Activated CD4-positive, CD25-positive, alpha-beta regulatory T cell treated with anti-CD3 and anti-CD28 coated beads, Interleukin-2, amount 50 U/mL, for 16 hours (primary cell): ENCODE results near the gene ERRFI1.

Experiments
- DNase-seq: peaks from one replicate; pipeline ENCODE4 v3.0.0-alpha.2; 2020; ENCODE audit warnings: low read depth, low spot score

Gene ERRFI1

DNA sequence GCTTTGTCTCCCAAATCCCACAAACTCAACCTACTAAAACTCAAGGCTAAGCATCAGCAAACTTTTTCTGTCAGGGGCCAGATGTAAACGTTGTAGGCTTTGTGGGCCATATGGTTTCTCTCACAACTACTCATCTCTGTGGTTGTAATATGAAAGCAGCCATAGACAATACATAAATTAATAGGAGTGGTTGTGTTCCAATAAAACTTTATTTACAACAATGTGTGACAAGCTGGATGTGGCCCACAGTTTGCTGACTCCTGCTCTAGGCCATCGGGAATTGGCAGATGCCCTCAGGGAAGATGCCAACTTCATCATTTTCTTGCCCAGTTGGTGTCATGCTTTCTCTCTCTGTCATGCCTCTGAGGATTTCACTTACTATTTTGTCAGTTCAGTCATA, 17.5 kb upstream of the ERRFI1 start:
- DNase-seq: no peak

- DNase-seq: no peak
These were observed 16.0 kb upstream of the ERRFI1 start for GRCh38 chr1:8042134-8042533.

DNA sequence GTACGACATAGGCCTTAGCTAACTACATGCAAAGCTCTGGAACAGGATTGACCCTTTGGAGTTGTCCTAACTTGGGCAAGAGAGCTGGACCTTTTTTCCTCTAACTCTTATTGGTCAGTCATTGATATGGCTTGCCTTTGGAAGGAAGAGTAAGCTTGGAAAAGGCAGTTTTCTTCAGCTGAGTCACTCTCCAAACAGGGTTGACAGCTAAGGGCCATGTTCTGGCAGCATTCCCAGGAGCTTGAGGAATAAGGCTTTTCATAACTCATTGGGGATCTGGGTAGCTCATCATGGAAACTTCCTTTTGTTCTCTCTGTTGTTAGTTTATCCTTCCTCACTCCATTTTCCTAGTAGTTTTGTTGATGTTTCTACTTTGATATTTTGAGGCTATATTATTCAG, 14.5 kb upstream of the ERRFI1 start:
- no peak for DNase-seq

DNA sequence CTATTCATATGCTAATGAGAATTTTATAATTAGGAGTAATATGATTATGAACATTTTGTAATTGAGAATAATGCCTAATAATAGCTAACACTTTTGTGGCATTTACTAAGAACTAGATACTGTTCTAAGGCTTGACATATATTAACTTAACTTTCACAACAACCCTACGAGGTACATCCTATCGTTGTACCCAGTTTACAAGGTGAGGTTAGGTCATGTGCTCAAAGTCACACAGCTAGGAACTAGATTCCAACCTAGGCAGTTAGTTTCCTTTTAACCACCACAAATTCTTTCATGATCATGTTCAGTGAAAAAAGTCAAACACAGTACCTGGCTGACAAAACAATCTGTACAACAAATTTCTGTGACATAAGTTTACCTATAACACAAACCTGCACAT, 13.0 kb upstream of the ERRFI1 start:
- DNase-seq: no peak

DNA sequence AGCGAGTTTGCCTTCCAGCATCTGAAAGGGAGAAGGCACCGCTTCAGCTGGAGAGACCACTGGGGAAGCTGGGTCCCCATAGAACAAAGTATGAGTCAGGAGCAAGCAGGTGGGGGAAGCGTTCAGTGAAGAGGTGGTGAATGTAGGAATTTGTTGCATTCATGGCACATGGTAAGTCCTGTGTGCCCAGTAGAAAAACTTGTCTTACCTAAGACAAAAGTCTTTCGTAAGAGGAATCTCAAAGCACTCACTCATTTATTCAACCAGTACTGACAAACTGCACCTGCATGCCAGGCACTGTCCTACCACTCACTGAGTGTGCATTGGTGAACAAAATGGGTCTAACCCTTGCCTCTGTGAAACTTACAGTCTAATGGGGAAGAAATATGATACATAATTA, 9.2 kb upstream of the ERRFI1 start:
- no peak for DNase-seq

DNA sequence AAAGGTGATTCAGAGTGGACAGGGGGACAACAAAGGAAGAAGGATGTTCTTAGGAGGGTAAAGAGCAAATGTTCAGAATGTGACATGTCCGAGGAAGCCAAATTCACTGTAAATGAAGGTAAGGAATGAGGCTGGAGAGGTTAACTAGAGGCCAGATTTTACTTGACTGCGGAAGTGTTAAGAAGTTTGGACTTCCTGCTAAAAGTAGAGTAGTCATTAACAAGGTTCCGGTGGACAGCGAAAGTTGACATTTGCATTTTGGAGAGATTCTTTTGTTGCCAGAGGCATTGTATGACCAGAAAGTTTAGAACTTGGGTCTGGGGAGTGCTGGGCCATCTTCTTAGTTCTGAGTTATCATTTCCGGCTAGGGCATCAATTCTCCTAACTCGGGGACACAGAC, 7.2 kb upstream of the ERRFI1 start:
- DNase-seq: no peak

- DNase-seq: no peak
These were observed 6.3 kb upstream of the ERRFI1 start for GRCh38 chr1:8032366-8032910.

GRCh38 chr1:8031176-8031785, 5.2 kb upstream of the ERRFI1 start:
- DNase-seq: no peak

DNA sequence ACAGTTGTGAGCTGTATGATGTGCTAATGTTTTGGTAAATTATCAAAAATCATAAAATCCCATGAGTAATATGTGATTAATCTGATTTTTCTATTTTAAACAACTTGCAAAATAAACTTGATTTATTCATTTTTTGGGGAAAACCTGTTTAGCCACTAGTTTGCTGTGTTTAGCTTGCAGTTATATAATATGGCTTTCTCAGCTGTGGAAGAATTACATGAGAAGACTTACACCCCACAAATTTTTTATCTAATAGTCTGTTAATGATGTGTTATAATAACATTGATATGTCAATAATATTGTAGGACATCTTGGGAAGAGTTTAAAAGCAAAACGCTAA, 2.4 kb upstream of the ERRFI1 start:
- DNase-seq: no peak

GRCh38 chr1:8027748-8028570, 1.9 kb upstream of the ERRFI1 start:
- no peak for DNase-seq

GRCh38 chr1:8026976-8027747, 1.1 kb upstream of the ERRFI1 start:
- DNase-seq: no peak

GRCh38 chr1:8025671-8026144, 401 bp downstream of the ERRFI1 start:
- DNase-seq: no peak

GRCh38 chr1:8025061-8025670, 943 bp downstream of the ERRFI1 start:
- DNase-seq: no peak

GRCh38 chr1:8024329-8024728, 1.8 kb downstream of the ERRFI1 start:
- DNase-seq: no peak

GRCh38 chr1:8023995-8024313, 2.2 kb downstream of the ERRFI1 start:
- no peak for DNase-seq

- no peak for DNase-seq
These were observed 2.7 kb downstream of the ERRFI1 start for GRCh38 chr1:8023287-8023994.

DNA sequence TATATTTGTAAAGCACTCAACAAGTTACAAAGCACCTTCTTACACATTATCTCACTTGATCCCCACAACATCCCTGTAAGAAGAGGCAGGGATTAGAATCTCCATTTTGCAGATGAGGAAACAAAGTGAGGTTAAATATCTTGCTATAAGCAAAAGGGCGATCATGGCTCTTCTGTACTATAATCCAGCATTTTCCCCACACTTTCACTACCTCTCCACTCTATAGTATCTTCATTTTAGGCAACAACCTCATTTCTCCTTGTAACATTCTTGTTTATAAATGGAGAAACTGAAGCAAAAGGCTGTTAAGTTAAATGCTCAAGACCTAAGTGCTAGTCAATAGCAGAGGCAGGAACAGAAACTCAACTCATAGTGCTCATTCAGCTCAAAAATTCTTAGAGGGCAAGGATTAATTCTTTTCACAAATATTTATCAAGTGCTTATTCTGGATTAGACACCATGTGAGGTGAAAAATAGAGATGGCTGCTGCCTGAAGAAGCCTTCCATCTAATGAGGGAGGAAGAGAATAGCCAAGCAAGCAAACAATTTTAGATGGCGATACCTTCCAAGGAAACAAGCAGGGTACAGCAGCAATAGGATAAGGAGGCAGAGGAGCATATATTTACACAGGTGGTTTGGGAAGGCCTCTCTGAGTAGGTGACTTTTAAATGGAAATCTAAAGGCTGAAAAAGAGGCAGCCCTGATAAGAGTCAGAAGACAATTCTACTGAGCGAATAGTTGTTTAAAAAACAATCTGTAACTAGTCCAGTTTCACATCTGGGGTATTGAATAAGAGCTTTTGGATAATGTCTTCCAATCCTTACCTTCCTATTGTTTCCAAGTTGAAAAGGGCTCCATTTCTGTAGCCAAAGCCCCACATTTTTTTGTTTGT, 3.5 kb downstream of the ERRFI1 start:
- DNase-seq: no peak

GRCh38 chr1:8021676-8022266, 4.3 kb downstream of the ERRFI1 start:
- no peak for DNase-seq

- DNase-seq: no peak
These were observed 6.1 kb downstream of the ERRFI1 start for GRCh38 chr1:8020032-8020431.

DNA sequence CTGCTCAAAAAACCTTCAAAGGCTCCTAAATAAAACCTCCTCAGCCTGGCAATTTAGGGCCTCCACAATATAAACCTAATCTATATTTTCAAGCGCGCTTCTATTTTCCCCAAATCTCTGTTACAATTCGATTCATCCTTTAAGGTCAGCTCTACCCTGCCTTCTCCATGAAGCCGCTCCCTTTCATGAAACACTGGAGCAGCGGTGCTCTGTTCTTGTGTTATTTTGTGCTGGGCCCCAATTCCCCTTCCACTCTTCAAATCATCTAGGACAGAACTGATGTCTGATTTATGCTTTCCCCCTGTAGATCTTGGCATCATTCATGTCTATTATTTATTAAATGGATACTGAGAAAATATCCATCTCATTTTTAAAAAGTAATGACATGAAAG, 6.9 kb downstream of the ERRFI1 start:
- DNase-seq: no peak
